ENCODE results near the gene ZNF211.

ZNF211 gene

DNA sequence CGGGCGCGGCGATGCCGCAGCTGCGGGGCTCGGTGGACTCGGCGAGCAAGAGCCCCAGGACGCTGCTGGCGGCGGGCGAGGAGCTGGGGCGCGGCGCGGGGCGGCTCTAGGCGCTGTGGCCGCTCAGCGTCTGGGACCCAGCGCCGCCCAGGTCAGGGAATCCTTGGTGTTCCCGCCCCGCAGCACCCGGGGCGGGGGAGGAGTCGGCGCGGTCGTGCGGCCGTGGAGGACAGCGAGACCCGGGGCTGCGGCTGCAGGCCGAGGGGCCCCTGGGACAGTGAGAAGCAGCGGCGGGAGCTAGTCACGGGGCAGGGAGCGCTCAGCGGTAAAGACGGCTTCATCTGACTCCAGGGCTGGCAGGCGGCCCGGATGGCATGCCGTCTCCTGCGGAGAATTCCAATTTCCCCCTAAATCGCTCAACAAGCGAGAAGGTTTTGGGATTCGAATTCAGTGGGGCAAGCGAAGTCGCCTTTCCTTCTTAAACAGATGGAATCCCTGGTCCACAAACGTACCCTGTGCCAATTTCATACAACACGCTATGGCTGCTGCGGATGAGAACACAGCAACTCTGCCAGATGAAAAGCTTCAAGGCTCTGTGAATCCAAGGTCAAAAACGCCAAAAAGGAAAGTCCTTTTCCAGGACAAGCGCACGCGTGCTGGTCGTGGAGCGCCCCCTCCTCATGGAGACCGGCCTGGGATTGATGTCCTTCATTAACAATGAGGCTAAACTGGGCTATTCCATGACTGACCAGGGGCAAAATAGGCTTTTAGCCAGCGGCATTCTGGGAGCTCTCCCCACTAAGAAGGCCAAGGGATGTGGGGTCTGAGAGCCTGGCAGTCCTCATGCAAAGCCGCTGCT lies 31.5 kb downstream of the ZNF211 start:
- peak overlapping the region; percentile 70 for H3K4me3 ChIP-seq (ENCODE audit: low read length)
- no peaks in the 10 kb centered on the region for H3K36me3 ChIP-seq (ENCODE audit: insufficient read depth, low read depth, low read length)
- no peak overlapping the region for H3K27ac ChIP-seq (ENCODE audit: low read length)
- no peaks in the 10 kb centered on the region; the same call in 1 of the 2 replicates for H3K4me1 ChIP-seq (ENCODE audit: insufficient read depth, low read length)
- H3K27me3 ChIP-seq (ENCODE audit: insufficient read depth, low read length), result peaks cover 44% of the 10 kb centered on the region
- peak overlapping the region; percentile 71 for H3K9ac ChIP-seq (ENCODE audit: low read depth, low read length)
- no peaks in the 10 kb centered on the region for H3K9me3 ChIP-seq (ENCODE audit: insufficient read depth, low read depth, low read length)

DNA sequence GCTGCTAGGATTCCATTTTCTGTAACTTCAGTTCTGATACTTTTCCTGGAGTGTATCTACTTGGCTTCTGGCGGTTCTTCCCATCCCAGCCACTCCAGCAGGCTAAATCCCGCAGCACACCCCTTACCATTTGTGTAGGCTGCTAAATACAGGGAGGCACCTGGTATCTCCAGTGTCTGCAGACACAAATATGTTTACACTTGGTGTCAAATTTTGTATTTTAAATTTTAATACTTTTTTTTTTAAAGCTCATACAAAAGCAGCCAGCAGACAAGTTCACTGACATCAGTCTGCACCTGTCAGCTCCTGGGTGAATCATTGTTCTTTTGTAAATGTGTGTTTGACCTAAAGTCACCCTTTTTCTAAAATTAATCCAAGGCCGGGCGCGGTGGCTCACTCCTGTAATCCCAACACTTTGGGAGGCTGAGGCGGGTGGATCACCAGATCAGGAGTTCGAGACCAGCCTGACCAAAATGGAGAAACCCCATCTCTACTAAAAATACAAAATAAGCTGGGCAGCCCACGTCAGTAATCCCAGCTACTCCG lies 32.4 kb downstream of the ZNF211 start:
- Histone ChIP-seq H3K4me1 (ENCODE audit: insufficient read depth, low read length) (no peaks in the 10 kb centered on the region; the same call in 1 of the 2 replicates), H3K36me3 (ENCODE audit: insufficient read depth, low read depth, low read length) (no peaks in the 10 kb centered on the region), H3K27me3 (ENCODE audit: insufficient read depth, low read length) (peaks cover 36% of the 10 kb centered on the region), H3K4me3 (ENCODE audit: low read length) (peak overlapping the region; percentile 70; the same call in 1 of the 2 replicates), H3K27ac (ENCODE audit: low read length) (no peak overlapping the region), H3K9ac (ENCODE audit: low read depth, low read length) (no peak overlapping the region), H3K9me3 (ENCODE audit: insufficient read depth, low read depth, low read length) (no peaks in the 10 kb centered on the region)

- no peak overlapping the region for H3K9ac ChIP-seq (ENCODE audit: low read depth, low read length)
- H3K36me3 ChIP-seq (ENCODE audit: insufficient read depth, low read depth, low read length), result no peaks in the 10 kb centered on the region
- no peak overlapping the region for H3K4me3 ChIP-seq (ENCODE audit: low read length)
- no peaks in the 10 kb centered on the region; the same call in 1 of the 2 replicates for H3K4me1 ChIP-seq (ENCODE audit: insufficient read depth, low read length)
- H3K9me3 ChIP-seq (ENCODE audit: insufficient read depth, low read depth, low read length), result no peaks in the 10 kb centered on the region
- peaks cover 38% of the 10 kb centered on the region for H3K27me3 ChIP-seq (ENCODE audit: insufficient read depth, low read length)
- no peak overlapping the region for H3K27ac ChIP-seq (ENCODE audit: low read length)
Observed at GRCh38 chr19:57667228-57667627, 34.3 kb downstream of the ZNF211 start.

DNA sequence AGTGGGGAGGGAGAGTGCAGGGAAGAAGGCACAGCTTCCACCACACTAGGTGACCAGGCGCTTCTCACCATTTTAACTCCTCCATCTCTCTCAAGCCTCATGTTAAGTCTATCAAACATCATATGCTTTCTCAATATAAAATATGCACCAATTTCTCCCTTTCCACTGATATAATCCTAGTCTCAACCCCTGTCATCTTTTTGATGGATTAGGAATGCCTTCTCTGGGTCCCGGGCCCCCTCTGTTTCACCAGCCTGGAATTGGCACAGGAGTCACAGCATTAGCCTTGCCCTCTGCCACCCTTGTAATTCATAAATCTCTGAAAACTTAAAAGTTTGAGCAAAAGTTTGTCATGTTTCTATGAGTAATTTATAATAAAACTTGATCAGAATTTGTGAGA lies 35.7 kb downstream of the ZNF211 start, which contains the start of gene ZSCAN4:
Gene ZSCAN4, plus strand, starts transcription at position 301 of the 400 bp plus-strand sequence. CDS start 7,211 bp downstream, outside the sequence.
- Histone ChIP-seq H3K36me3 (ENCODE audit: insufficient read depth, low read depth, low read length) (no peaks in the 10 kb centered on the region), H3K27ac (ENCODE audit: low read length) (no peak within 1 kb of the TSS), H3K27me3 (ENCODE audit: insufficient read depth, low read length) (peaks cover 34% of the 10 kb centered on the region), H3K4me1 (ENCODE audit: insufficient read depth, low read length) (no peaks in the 10 kb centered on the region; the same call in 1 of the 2 replicates), H3K4me3 (ENCODE audit: low read length) (no peak within 1 kb of the TSS), H3K9me3 (ENCODE audit: insufficient read depth, low read depth, low read length) (no peaks in the 10 kb centered on the region), H3K9ac (ENCODE audit: low read depth, low read length) (no peak within 1 kb of the TSS)

DNA sequence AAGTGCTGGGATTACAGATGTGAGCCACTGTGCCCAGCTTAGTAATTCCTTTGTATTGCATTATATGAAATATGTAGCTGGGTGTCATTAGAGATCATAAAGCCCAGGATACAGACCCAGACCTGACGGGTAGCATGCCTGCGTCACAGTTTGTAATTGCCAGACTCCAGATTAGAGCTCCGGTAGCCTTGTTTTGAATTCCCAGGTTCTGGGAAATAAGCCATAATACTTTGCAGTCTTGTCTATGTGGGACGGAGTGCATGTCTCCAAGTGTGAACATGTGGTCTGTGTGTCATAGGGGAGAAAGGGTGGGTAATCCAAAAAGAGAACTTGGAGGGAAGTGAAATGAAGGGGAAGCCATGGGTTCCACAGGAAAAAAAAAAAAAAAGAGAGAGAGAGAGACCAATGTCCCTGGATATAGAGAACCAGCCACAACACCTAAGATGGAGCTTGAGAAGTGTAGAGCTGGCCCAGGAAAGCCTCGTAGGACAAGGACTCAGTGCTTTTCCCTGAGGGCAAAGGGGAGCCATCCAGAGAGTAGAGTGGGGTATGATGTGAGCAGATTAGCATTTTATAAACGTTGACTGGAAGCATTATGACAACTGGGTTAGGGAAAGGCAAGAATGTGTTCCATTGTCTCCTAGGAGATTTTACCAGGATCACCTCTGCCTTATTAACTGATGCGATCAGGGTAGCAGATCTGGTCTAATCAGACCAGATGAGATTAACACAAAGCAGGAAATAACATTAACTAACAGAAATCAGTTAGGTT lies 38.3 kb downstream of the ZNF211 start:
- Histone ChIP-seq H3K9me3 (ENCODE audit: insufficient read depth, low read depth, low read length) (no peaks in the 10 kb centered on the region; the same call in 1 of the 2 replicates), H3K4me3 (ENCODE audit: low read length) (no peak overlapping the region), H3K9ac (ENCODE audit: low read depth, low read length) (no peak overlapping the region), H3K36me3 (ENCODE audit: insufficient read depth, low read depth, low read length) (no peaks in the 10 kb centered on the region), H3K27me3 (ENCODE audit: insufficient read depth, low read length) (peaks cover 25% of the 10 kb centered on the region), H3K27ac (ENCODE audit: low read length) (no peak overlapping the region), H3K4me1 (ENCODE audit: insufficient read depth, low read length) (no peaks in the 10 kb centered on the region; the same call in 1 of the 2 replicates)

DNA sequence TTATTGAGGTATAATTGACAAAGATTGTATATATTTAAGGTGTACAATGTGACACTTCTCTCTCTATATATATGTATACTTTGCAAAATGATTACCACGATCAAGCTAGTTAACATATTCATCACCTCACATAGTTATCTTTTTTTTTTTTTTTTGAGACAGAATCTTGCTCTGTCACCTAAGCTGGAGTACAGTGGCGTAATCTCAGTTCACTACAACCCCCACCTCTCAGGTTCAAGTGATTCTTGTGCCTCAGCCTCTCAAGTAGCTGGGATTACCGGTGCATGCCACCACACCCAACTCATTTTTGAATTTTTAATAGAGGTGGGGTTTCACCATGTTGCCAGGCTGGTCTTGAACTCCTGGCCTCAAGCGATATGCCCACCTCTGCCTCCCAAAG lies 39.5 kb downstream of the ZNF211 start:
- no peak overlapping the region for H3K27ac ChIP-seq (ENCODE audit: low read length)
- no peaks in the 10 kb centered on the region; the same call in 1 of the 2 replicates for H3K9me3 ChIP-seq (ENCODE audit: insufficient read depth, low read depth, low read length)
- H3K4me1 ChIP-seq (ENCODE audit: insufficient read depth, low read length), result no peaks in the 10 kb centered on the region; the same call in 1 of the 2 replicates
- peaks cover 36% of the 10 kb centered on the region for H3K27me3 ChIP-seq (ENCODE audit: insufficient read depth, low read length)
- no peak overlapping the region for H3K9ac ChIP-seq (ENCODE audit: low read depth, low read length)
- H3K36me3 ChIP-seq (ENCODE audit: insufficient read depth, low read depth, low read length), result no peaks in the 10 kb centered on the region
- H3K4me3 ChIP-seq (ENCODE audit: low read length), result no peak overlapping the region

DNA sequence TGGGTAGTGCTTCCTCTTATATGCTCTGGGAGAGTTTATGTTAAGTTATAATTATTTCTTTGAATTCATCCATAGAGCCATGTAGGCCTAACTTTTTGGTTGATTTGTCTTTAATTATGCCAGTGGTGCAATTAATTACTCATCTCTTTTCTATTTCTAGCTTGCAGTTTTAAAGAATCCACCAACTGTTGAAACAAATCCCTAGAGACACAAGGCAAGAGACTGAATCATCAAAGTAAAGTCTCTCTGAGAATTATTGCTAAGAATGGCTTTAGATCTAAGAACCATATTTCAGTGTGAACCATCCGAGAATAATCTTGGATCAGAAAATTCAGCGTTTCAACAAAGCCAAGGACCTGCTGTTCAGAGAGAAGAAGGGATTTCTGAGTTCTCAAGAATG lies 42.9 kb downstream of the ZNF211 start:
- no peak overlapping the region for H3K4me3 ChIP-seq (ENCODE audit: low read length)
- peaks cover 56% of the 10 kb centered on the region for H3K27me3 ChIP-seq (ENCODE audit: insufficient read depth, low read length)
- no peaks in the 10 kb centered on the region; the same call in 1 of the 2 replicates for H3K9me3 ChIP-seq (ENCODE audit: insufficient read depth, low read depth, low read length)
- no peak overlapping the region for H3K27ac ChIP-seq (ENCODE audit: low read length)
- no peaks in the 10 kb centered on the region for H3K4me1 ChIP-seq (ENCODE audit: insufficient read depth, low read length)
- no peak overlapping the region for H3K9ac ChIP-seq (ENCODE audit: low read depth, low read length)
- H3K36me3 ChIP-seq (ENCODE audit: insufficient read depth, low read depth, low read length), result no peaks in the 10 kb centered on the region

GRCh38 chr19:57682226-57682766 lies 49.3 kb downstream of the ZNF211 start:
- H3K9ac ChIP-seq (ENCODE audit: low read depth, low read length), result peak overlapping the region; percentile 98
- H3K4me3 ChIP-seq (ENCODE audit: low read length), result peak overlapping the region; percentile 99
- peaks cover 44% of the 10 kb centered on the region for H3K36me3 ChIP-seq (ENCODE audit: insufficient read depth, low read depth, low read length)
- peak overlapping the region; percentile 86 for H3K27ac ChIP-seq (ENCODE audit: low read length)
- peaks cover 25% of the 10 kb centered on the region for H3K27me3 ChIP-seq (ENCODE audit: insufficient read depth, low read length)
- peaks cover 44% of the 10 kb centered on the region for H3K9me3 ChIP-seq (ENCODE audit: insufficient read depth, low read depth, low read length)
- peaks cover 6% of the 10 kb centered on the region; the same call in 1 of the 2 replicates for H3K4me1 ChIP-seq (ENCODE audit: insufficient read depth, low read length)

DNA sequence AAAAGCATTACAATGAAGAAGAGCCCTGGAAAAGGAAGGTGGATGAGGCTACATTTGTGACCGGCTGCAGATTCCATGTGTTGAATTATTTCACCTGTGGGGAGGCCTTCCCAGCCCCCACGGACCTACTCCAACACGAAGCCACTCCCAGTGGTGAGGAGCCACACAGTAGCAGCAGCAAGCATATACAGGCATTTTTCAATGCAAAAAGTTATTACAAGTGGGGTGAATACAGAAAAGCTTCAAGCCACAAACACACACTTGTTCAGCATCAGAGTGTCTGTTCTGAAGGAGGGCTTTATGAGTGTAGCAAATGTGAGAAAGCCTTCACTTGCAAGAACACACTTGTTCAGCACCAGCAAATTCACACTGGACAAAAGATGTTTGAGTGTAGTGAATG lies 53.8 kb downstream of the ZNF211 start:
- H3K9ac ChIP-seq (ENCODE audit: low read depth, low read length), result no peak overlapping the region
- peaks cover 79% of the 10 kb centered on the region for H3K9me3 ChIP-seq (ENCODE audit: insufficient read depth, low read depth, low read length)
- no peak overlapping the region for H3K4me3 ChIP-seq (ENCODE audit: low read length)
- H3K36me3 ChIP-seq (ENCODE audit: insufficient read depth, low read depth, low read length), result peaks cover 72% of the 10 kb centered on the region
- H3K27me3 ChIP-seq (ENCODE audit: insufficient read depth, low read length), result no peaks in the 10 kb centered on the region
- no peak overlapping the region for H3K27ac ChIP-seq (ENCODE audit: low read length)
- peaks cover 6% of the 10 kb centered on the region; the same call in 1 of the 2 replicates for H3K4me1 ChIP-seq (ENCODE audit: insufficient read depth, low read length)

DNA sequence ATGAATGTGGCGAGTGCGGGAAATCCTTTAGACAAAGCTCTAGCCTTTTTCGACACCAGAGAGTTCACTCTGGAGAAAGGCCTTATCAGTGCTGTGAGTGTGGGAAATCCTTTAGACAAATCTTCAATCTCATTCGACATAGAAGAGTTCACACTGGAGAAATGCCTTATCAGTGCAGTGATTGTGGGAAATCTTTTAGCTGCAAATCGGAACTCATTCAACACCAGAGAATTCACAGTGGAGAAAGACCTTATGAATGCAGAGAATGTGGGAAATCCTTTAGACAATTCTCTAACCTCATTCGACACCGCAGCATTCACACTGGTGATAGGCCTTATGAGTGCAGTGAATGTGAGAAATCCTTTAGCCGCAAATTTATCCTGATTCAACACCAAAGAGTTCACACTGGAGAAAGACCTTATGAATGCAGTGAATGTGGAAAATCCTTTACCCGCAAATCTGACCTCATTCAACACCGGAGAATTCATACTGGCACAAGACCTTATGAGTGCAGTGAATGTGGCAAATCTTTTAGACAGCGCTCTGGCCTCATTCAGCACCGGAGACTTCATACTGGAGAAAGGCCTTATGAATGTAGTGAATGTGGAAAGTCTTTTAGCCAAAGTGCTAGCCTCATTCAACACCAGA lies 54.5 kb downstream of the ZNF211 start:
- peaks cover 6% of the 10 kb centered on the region; the same call in 1 of the 2 replicates for H3K4me1 ChIP-seq (ENCODE audit: insufficient read depth, low read length)
- peaks cover 79% of the 10 kb centered on the region for H3K9me3 ChIP-seq (ENCODE audit: insufficient read depth, low read depth, low read length)
- no peaks in the 10 kb centered on the region for H3K27me3 ChIP-seq (ENCODE audit: insufficient read depth, low read length)
- peaks cover 72% of the 10 kb centered on the region for H3K36me3 ChIP-seq (ENCODE audit: insufficient read depth, low read depth, low read length)
- H3K27ac ChIP-seq (ENCODE audit: low read length), result no peak overlapping the region
- no peak overlapping the region for H3K9ac ChIP-seq (ENCODE audit: low read depth, low read length)
- no peak overlapping the region; the same call in 1 of the 2 replicates for H3K4me3 ChIP-seq (ENCODE audit: low read length)

Measured in iPS-20b (cell line).